Skeletal muscle satellite cell (primary cell): ENCODE results near the gene DCAKD.

Experiments used
- H3K27me3 ChIP-seq: 2 replicates; pipeline ENCODE4 v1.7.0; 2013; ENCODE audit warnings: low read length; ENCODE audit not compliant: control insufficient read depth, insufficient read depth
- H3K36me3 ChIP-seq: 2 replicates; pipeline ENCODE4 v1.7.0; 2013; ENCODE audit warnings: mild to moderate bottlenecking, control low read depth, low read length; ENCODE audit not compliant: insufficient read depth
- H3K4me1 ChIP-seq: 2 replicates; pipeline ENCODE4 v1.7.0; 2013; ENCODE audit warnings: low read length; ENCODE audit not compliant: control insufficient read depth, insufficient read depth
- H3K4me2 ChIP-seq: 2 replicates; pipeline ENCODE4 v1.7.0; 2013; ENCODE audit warnings: mild to moderate bottlenecking, low read length
- H3K4me3 ChIP-seq: 2 replicates; pipeline ENCODE4 v1.7.0; 2013; ENCODE audit warnings: low read length
- H3K9ac ChIP-seq: 2 replicates; pipeline ENCODE4 v1.7.0; 2013; ENCODE audit warnings: mild to moderate bottlenecking, low read depth, low read length, moderate library complexity
- H3K9me3 ChIP-seq: replicated peaks from 2 replicates; pipeline ENCODE4 v1.7.0; 2013; ENCODE audit warnings: mild to moderate bottlenecking, control low read depth, low read length

The DCAKD gene

GRCh38 chr17:45009676-45010467 lies 41.6 kb downstream of the DCAKD start:
- Histone ChIP-seq H3K9ac (no peak overlapping the region), H3K4me3 (no peak overlapping the region), H3K27me3 (peaks cover 9% of the 10 kb centered on the region)

GRCh38 chr17:45008216-45008615 lies 43.2 kb downstream of the DCAKD start:
- Histone ChIP-seq H3K4me1 (peaks cover 9% of the 10 kb centered on the region), H3K27me3 (peaks cover 13% of the 10 kb centered on the region), H3K4me3 (no peak overlapping the region), H3K36me3 (no peaks in the 10 kb centered on the region), H3K9ac (no peak overlapping the region), H3K4me2 (no peak overlapping the region), H3K9me3 (no peaks in the 10 kb centered on the region)

More at GRCh38 chr17:45009676-45010467, 41.6 kb downstream of the DCAKD start:
- H3K36me3 ChIP-seq = no peaks in the 10 kb centered on the region
- H3K4me1 ChIP-seq = peaks cover 11% of the 10 kb centered on the region
- H3K4me2 ChIP-seq = no peak overlapping the region
- no peaks in the 10 kb centered on the region for H3K9me3 ChIP-seq

GRCh38 chr17:45006927-45007461 lies 44.4 kb downstream of the DCAKD start:
- no peaks in the 10 kb centered on the region for H3K4me1 ChIP-seq
- H3K36me3 ChIP-seq = no peaks in the 10 kb centered on the region
- H3K4me2 ChIP-seq = no peak overlapping the region
- H3K27me3 ChIP-seq = peaks cover 13% of the 10 kb centered on the region
- no peak overlapping the region for H3K9ac ChIP-seq
- no peaks in the 10 kb centered on the region for H3K9me3 ChIP-seq
- H3K4me3 ChIP-seq = no peak overlapping the region

GRCh38 chr17:45005700-45006099 lies 45.7 kb downstream of the DCAKD start:
- Histone ChIP-seq H3K36me3 (no peaks in the 10 kb centered on the region), H3K27me3 (peaks cover 13% of the 10 kb centered on the region), H3K4me2 (no peak overlapping the region), H3K4me1 (no peaks in the 10 kb centered on the region), H3K9ac (no peak overlapping the region), H3K4me3 (no peak overlapping the region), H3K9me3 (no peaks in the 10 kb centered on the region)

GRCh38 chr17:45004388-45004787 lies 47.0 kb downstream of the DCAKD start:
- peaks cover 16% of the 10 kb centered on the region for H3K27me3 ChIP-seq
- no peak overlapping the region for H3K9ac ChIP-seq
- no peaks in the 10 kb centered on the region for H3K9me3 ChIP-seq
- no peak overlapping the region for H3K4me3 ChIP-seq
- no peaks in the 10 kb centered on the region for H3K36me3 ChIP-seq
- H3K4me2 ChIP-seq = no peak overlapping the region
- H3K4me1 ChIP-seq = no peaks in the 10 kb centered on the region

GRCh38 chr17:45003877-45004276 lies 47.6 kb downstream of the DCAKD start:
- Histone ChIP-seq H3K9me3 (no peaks in the 10 kb centered on the region), H3K9ac (no peak overlapping the region), H3K36me3 (no peaks in the 10 kb centered on the region), H3K4me2 (no peak overlapping the region), H3K4me3 (no peak overlapping the region), H3K27me3 (peaks cover 17% of the 10 kb centered on the region), H3K4me1 (no peaks in the 10 kb centered on the region)

- no peaks in the 10 kb centered on the region for H3K36me3 ChIP-seq
- H3K9ac ChIP-seq = no peak overlapping the region
- H3K4me2 ChIP-seq = no peak overlapping the region
- no peak overlapping the region for H3K4me3 ChIP-seq
- H3K9me3 ChIP-seq = no peaks in the 10 kb centered on the region
- H3K27me3 ChIP-seq = peaks cover 19% of the 10 kb centered on the region
- no peaks in the 10 kb centered on the region for H3K4me1 ChIP-seq
Observed at GRCh38 chr17:45001310-45001709, 50.1 kb downstream of the DCAKD start.

GRCh38 chr17:44999433-44999832 lies 52.0 kb downstream of the DCAKD start:
- H3K4me1 ChIP-seq = no peaks in the 10 kb centered on the region
- no peak overlapping the region for H3K4me2 ChIP-seq
- H3K4me3 ChIP-seq = no peak overlapping the region
- H3K27me3 ChIP-seq = peaks cover 18% of the 10 kb centered on the region
- H3K9ac ChIP-seq = no peak overlapping the region
- no peaks in the 10 kb centered on the region for H3K36me3 ChIP-seq
- no peaks in the 10 kb centered on the region for H3K9me3 ChIP-seq

GRCh38 chr17:44998646-44999045 lies 52.8 kb downstream of the DCAKD start:
- Histone ChIP-seq H3K9me3 (no peaks in the 10 kb centered on the region), H3K4me2 (no peak overlapping the region), H3K27me3 (peaks cover 15% of the 10 kb centered on the region), H3K36me3 (no peaks in the 10 kb centered on the region), H3K9ac (no peak overlapping the region), H3K4me3 (no peak overlapping the region), H3K4me1 (no peaks in the 10 kb centered on the region)

GRCh38 chr17:44997733-44998520 lies 53.5 kb downstream of the DCAKD start:
- Histone ChIP-seq H3K27me3 (peaks cover 15% of the 10 kb centered on the region), H3K36me3 (no peaks in the 10 kb centered on the region), H3K4me2 (no peak overlapping the region), H3K9ac (no peak overlapping the region), H3K4me1 (no peaks in the 10 kb centered on the region), H3K9me3 (no peaks in the 10 kb centered on the region), H3K4me3 (no peak overlapping the region)

GRCh38 chr17:44996304-44996703 lies 55.1 kb downstream of the DCAKD start:
- H3K4me3 ChIP-seq = no peak overlapping the region
- H3K36me3 ChIP-seq = no peaks in the 10 kb centered on the region
- H3K4me1 ChIP-seq = no peaks in the 10 kb centered on the region
- H3K27me3 ChIP-seq = peaks cover 19% of the 10 kb centered on the region
- H3K9me3 ChIP-seq = no peaks in the 10 kb centered on the region
- H3K4me2 ChIP-seq = no peak overlapping the region
- H3K9ac ChIP-seq = no peak overlapping the region
